H9 (cell line): ENCODE measurements around the gene CRELD2. TPM values are rescaled to one million over a fixed set of nuclear protein-coding genes. Genes with fewer than 3 reads are reported as not detected.

Experiments used
- DNase-seq: peaks from one replicate; pipeline ENCODE4 v3.0.0-alpha.2; 2017
- H2AFZ ChIP-seq: one replicate; pipeline ENCODE4 v1.6.1; 2013; ENCODE audit warnings: mild to moderate bottlenecking, low read length, control low read depth, moderate library complexity
- H2AK5ac ChIP-seq: 2 replicates; pipeline ENCODE4 v1.6.1; 2013; ENCODE audit warnings: low read length, control low read depth, mixed read lengths; ENCODE audit not compliant: insufficient read length
- H2BK120ac ChIP-seq: one replicate; pipeline ENCODE4 v1.6.1; 2013; ENCODE audit warnings: low read depth, mild to moderate bottlenecking, low read length, control low read depth, inconsistent platforms; ENCODE audit not compliant: poor library complexity, severe bottlenecking
- H2BK12ac ChIP-seq: 2 replicates; pipeline ENCODE4 v1.6.1; 2013; ENCODE audit warnings: low read length, control low read depth, mixed read lengths, low read depth; ENCODE audit not compliant: insufficient read length
- H2BK15ac ChIP-seq: 2 replicates; pipeline ENCODE4 v1.6.1; 2013; ENCODE audit warnings: low read depth, low read length, control low read depth
- H2BK20ac ChIP-seq: one replicate; pipeline ENCODE4 v1.6.1; 2013; ENCODE audit warnings: low read depth, mild to moderate bottlenecking, low read length, control low read depth, inconsistent platforms; ENCODE audit not compliant: poor library complexity, severe bottlenecking
- H2BK5ac ChIP-seq: 2 replicates; pipeline ENCODE4 v1.6.1; 2013; ENCODE audit warnings: low read length, control low read depth, mixed read lengths; ENCODE audit not compliant: insufficient read length
- H3K14ac ChIP-seq: 2 replicates; pipeline ENCODE4 v1.6.1; 2013; ENCODE audit warnings: low read length, control low read depth; ENCODE audit not compliant: insufficient read depth
- H3K18ac ChIP-seq: 2 replicates; pipeline ENCODE4 v1.6.1; 2013; ENCODE audit warnings: low read depth, mild to moderate bottlenecking, mixed read lengths, low read length, control low read depth; ENCODE audit not compliant: insufficient read length
- H3K23ac ChIP-seq: 2 replicates; pipeline ENCODE4 v1.6.1; 2013; ENCODE audit warnings: low read length, control low read depth, mixed read lengths, low read depth; ENCODE audit not compliant: insufficient read length
- H3K23me2 ChIP-seq: 2 replicates; pipeline ENCODE4 v1.6.1; 2013; ENCODE audit warnings: low read depth, mild to moderate bottlenecking, mixed read lengths, low read length, control low read depth; ENCODE audit not compliant: insufficient read length, poor library complexity, severe bottlenecking
- H3K27ac ChIP-seq: 2 replicates; pipeline ENCODE4 v1.5.1; 2013; ENCODE audit warnings: low read length, control low read depth, mixed read lengths, low read depth; ENCODE audit not compliant: insufficient read length
- H3K27me3 ChIP-seq: 2 replicates; pipeline ENCODE4 v1.6.1; 2013; ENCODE audit warnings: low read length, control low read depth, inconsistent platforms; ENCODE audit not compliant: insufficient read depth
- H3K4ac ChIP-seq: 2 replicates; pipeline ENCODE4 v1.6.1; 2013; ENCODE audit warnings: low read depth, mild to moderate bottlenecking, control low read depth, inconsistent platforms, low read length, moderate library complexity
- H3K4me1 ChIP-seq: 2 replicates; pipeline ENCODE4 v1.6.1; 2013; ENCODE audit warnings: low read length, control low read depth, inconsistent platforms; ENCODE audit not compliant: insufficient read depth
- H3K4me2 ChIP-seq: 2 replicates; pipeline ENCODE4 v1.6.1; 2013; ENCODE audit warnings: low read length, control low read depth, mixed read lengths; ENCODE audit not compliant: insufficient read length, insufficient read depth
- H3K56ac ChIP-seq: 2 replicates; pipeline ENCODE4 v1.6.1; 2013; ENCODE audit warnings: low read depth, mild to moderate bottlenecking, mixed read lengths, low read length, control low read depth; ENCODE audit not compliant: insufficient read length
- H3K79me1 ChIP-seq: 2 replicates; pipeline ENCODE4 v1.6.1; 2013; ENCODE audit warnings: low read depth, mild to moderate bottlenecking, moderate library complexity, low read length, control low read depth, inconsistent platforms; ENCODE audit not compliant: insufficient read depth, poor library complexity, severe bottlenecking
- H3K79me2 ChIP-seq: 2 replicates; pipeline ENCODE4 v1.6.1; 2013; ENCODE audit warnings: low read length, control low read depth, inconsistent platforms; ENCODE audit not compliant: insufficient read depth
- H3K9ac ChIP-seq: 2 replicates; pipeline ENCODE4 v1.6.1; 2013; ENCODE audit warnings: low read length, control low read depth, mixed read lengths; ENCODE audit not compliant: insufficient read length; ENCODE audit errors: extremely low read depth
- H3K9me3 ChIP-seq: one replicate; pipeline ENCODE4 v1.6.1; 2013; ENCODE audit warnings: low read depth, low read length, inconsistent platforms; ENCODE audit not compliant: control insufficient read depth
- H3T11ph ChIP-seq: one replicate; pipeline ENCODE4 v1.6.1; 2013; ENCODE audit warnings: mild to moderate bottlenecking, low read length, control low read depth, inconsistent platforms
- H4K20me1 ChIP-seq: one replicate; pipeline ENCODE4 v1.6.1; 2013; ENCODE audit not compliant: control insufficient read depth, insufficient read length, insufficient read depth
- H4K5ac ChIP-seq: 2 replicates; pipeline ENCODE4 v1.6.1; 2013; ENCODE audit warnings: low read depth, mild to moderate bottlenecking, mixed read lengths, low read length, control low read depth; ENCODE audit not compliant: insufficient read length
- H4K8ac ChIP-seq: replicated peaks from 2 replicates; pipeline ENCODE4 v1.6.1; 2013; ENCODE audit warnings: low read length, control low read depth, mixed read lengths, low read depth; ENCODE audit not compliant: insufficient read length
- H4K91ac ChIP-seq: 2 replicates; pipeline ENCODE4 v1.6.1; 2013; ENCODE audit warnings: low read depth, mild to moderate bottlenecking, moderate library complexity, mixed read lengths, low read length, control low read depth; ENCODE audit not compliant: insufficient read length
- H3K27ac Mint-ChIP-seq, 3 experiments: 2 replicates in 2 of 3; 3 replicates in 1 of 3; pipeline ENCODE4 v1.8.0; 2020 to 2021; ENCODE audit warnings: mixed read lengths in 3 of 3, mild to moderate bottlenecking in 1 of 3, moderate library complexity in 1 of 3
- H3K27me3 Mint-ChIP-seq: 2 replicates; pipeline ENCODE4 v1.8.0; 2021; ENCODE audit warnings: low read depth, mild to moderate bottlenecking, moderate library complexity, mixed read lengths
- H3K36me3 Mint-ChIP-seq, 3 experiments: 2 replicates in 2 of 3; 3 replicates in 1 of 3; pipeline ENCODE4 v1.8.0; 2020 to 2021; ENCODE audit warnings: low read depth in 3 of 3, mixed read lengths in 3 of 3; ENCODE audit not compliant: insufficient read depth in 1 of 3
- H3K4me1 Mint-ChIP-seq, 2 experiments: 2 replicates each; pipeline ENCODE4 v1.8.0; 2020; ENCODE audit warnings: mixed read lengths in 2 of 2
- H3K4me3 Mint-ChIP-seq, 2 experiments: 2 replicates in 1 of 2; 3 replicates in 1 of 2; pipeline ENCODE4 v1.8.0; 2020 to 2021; ENCODE audit warnings: mild to moderate bottlenecking in 2 of 2, mixed read lengths in 2 of 2, moderate library complexity in 1 of 2
- H3K9me3 Mint-ChIP-seq, 2 experiments: 2 replicates in 1 of 2; 3 replicates in 1 of 2; pipeline ENCODE4 v1.8.0; 2020; ENCODE audit warnings: mild to moderate bottlenecking in 2 of 2, mixed read lengths in 2 of 2, moderate library complexity in 1 of 2
- CTCF ChIP-seq: fragments of 200-600 bp; sonication (generic); conservative IDR thresholded peaks from 3 replicates; pipeline ENCODE4 v1.8.0; 2021; ENCODE audit warnings: antibody characterized with exemption, mild to moderate bottlenecking
- WGBS: extraction: QIAGEN DNeasy Blood & Tissue Kit; methylation state at CpG from one replicate; pipeline ENCODE4 v1.1.7; 2013; ENCODE audit warnings: missing lambda C conversion rate, low lambda C conversion rate, mixed read lengths; ENCODE audit not compliant: insufficient read length; ENCODE audit errors: extremely low coverage; 5-methylcytosine and 5-hydroxymethylcytosine counted together
- total RNA-seq: library from RNA; stranded (reverse); gene quantifications from 2 replicates; pipeline ENCODE4 v1.2.1, GENCODE V29; 2021

CRELD2 gene
- total RNA-seq, 1 experiment from 2014 or later: 34.7 TPM

GRCh38 chr22:49957826-49958365 is 39.5 kb downstream of the CRELD2 start:
- Histone ChIP-seq H3K56ac (no peak overlapping the region), H2AFZ (no peak overlapping the region), H4K91ac (no peak overlapping the region), H3K23me2 (no peaks in the 10 kb centered on the region), H2BK15ac (no peak overlapping the region), H3K79me2 (peaks cover 2% of the 10 kb centered on the region; the same call in 1 of the 2 replicates), H4K5ac (no peak overlapping the region), H3K79me1 (no peaks in the 10 kb centered on the region), H3T11ph (no peak overlapping the region), H2BK120ac (no peak overlapping the region), H3K18ac (no peak overlapping the region), H4K20me1 (no peaks in the 10 kb centered on the region), H3K14ac (no peak overlapping the region; the same call in 1 of the 2 replicates), H3K9me3 (no peaks in the 10 kb centered on the region), H2AK5ac (no peak overlapping the region), H2BK20ac (no peak overlapping the region), H3K27me3 (no peaks in the 10 kb centered on the region), H3K4ac (no peak overlapping the region), H3K23ac (no peak overlapping the region), H3K4me2 (no peak overlapping the region), H3K4me1 (no peaks in the 10 kb centered on the region), H2BK12ac (no peak overlapping the region), H4K8ac (no peak overlapping the region), H3K9ac (no peak overlapping the region), H2BK5ac (no peak overlapping the region), H3K27ac (no peak overlapping the region)
- peak overlapping the region in 1 of 2 experiments; percentile 66; a peak in 3 of 5 replicates for H3K4me3 Mint-ChIP-seq
- no peak overlapping the region for H3K27ac Mint-ChIP-seq
- DNase-seq: no peak
- H3K4me1 Mint-ChIP-seq: peaks cover 0 to 6% of the 10 kb centered on the region in 2 experiments; a peak in 2 of 4 replicates
- no CpG with 5 or more reads among the region's 12 CpGs for WGBS
- H3K36me3 Mint-ChIP-seq: peaks cover 0 to 4% (median 2%) of the 10 kb centered on the region in 3 experiments; a peak in 5 of 7 replicates
- H3K9me3 Mint-ChIP-seq: no peaks in the 10 kb centered on the region
- TF ChIP-seq CTCF: no peak
- peaks cover 4% of the 10 kb centered on the region for H3K27me3 Mint-ChIP-seq
